Measurements from ENCODE around the gene DESI1. TPM values are rescaled to one million over a fixed set of nuclear protein-coding genes. Genes with fewer than 3 reads are reported as not detected.

The DESI1 gene
- total and polyA plus RNA-seq, 2 of the 13 experiments (the other 11 are each of a cell fraction or from before 2014, with no cell fraction given): 21.6 to 29.2 TPM

GRCh38 chr22:41576877-41577276 lies 44.0 kb downstream of the DESI1 start (continued):
- TF ChIP-seq ATF3 (CRISPR knock-in tag; IDR thresholded peaks at IDR 0.05) (no peak), SALL1 (CRISPR knock-in tag; IDR thresholded peaks at IDR 0.05) (peak; percentile 57; the same call in 1 of the 2 replicates), CHD2 (IDR thresholded peaks at IDR 0.05; ENCODE audit: low read depth, low read length) (no peak), ZNF570 (CRISPR knock-in tag; IDR thresholded peaks at IDR 0.05; ENCODE audit: borderline replicate concordance) (no peak), ZNF282 (IDR thresholded peaks at IDR 0.05; ENCODE audit: partially characterized antibody) (no peak), SMAD3 (CRISPR knock-in tag; IDR thresholded peaks at IDR 0.05) (0 out of 2 replicates have a peak, but pooled peaks have one; percentile 37), SP1 (IDR thresholded peaks at IDR 0.05) (no peak), SP1 (CRISPR knock-in tag; IDR thresholded peaks at IDR 0.05) (peak; percentile 42; the same call in 1 of the 2 replicates), IKZF4 (CRISPR knock-in tag; IDR thresholded peaks at IDR 0.05; ENCODE audit: borderline replicate concordance, low read depth, not compliant biosample characterization) (no peak), MAFF (IDR thresholded peaks at IDR 0.05; ENCODE audit: low read depth, low read length) (no peak), ZBTB37 (CRISPR knock-in tag; IDR thresholded peaks at IDR 0.05) (no peak), DNMT1 (CRISPR knock-in tag; IDR thresholded peaks at IDR 0.05) (0 out of 2 replicates have a peak, but pooled peaks have one; percentile 66), TMF1 (CRISPR knock-in tag; IDR thresholded peaks at IDR 0.05; ENCODE audit: low read depth) (no peak), ARID2 (CRISPR knock-in tag; IDR thresholded peaks at IDR 0.05; ENCODE audit: borderline replicate concordance) (no peak), GLMP (CRISPR knock-in tag; IDR thresholded peaks at IDR 0.05; ENCODE audit: borderline replicate concordance) (no peak), MIER2 (CRISPR knock-in tag; IDR thresholded peaks at IDR 0.05) (no peak), ZBTB39 (CRISPR knock-in tag; IDR thresholded peaks at IDR 0.05) (no peak)
- TF ChIP-seq, protein P1, sequence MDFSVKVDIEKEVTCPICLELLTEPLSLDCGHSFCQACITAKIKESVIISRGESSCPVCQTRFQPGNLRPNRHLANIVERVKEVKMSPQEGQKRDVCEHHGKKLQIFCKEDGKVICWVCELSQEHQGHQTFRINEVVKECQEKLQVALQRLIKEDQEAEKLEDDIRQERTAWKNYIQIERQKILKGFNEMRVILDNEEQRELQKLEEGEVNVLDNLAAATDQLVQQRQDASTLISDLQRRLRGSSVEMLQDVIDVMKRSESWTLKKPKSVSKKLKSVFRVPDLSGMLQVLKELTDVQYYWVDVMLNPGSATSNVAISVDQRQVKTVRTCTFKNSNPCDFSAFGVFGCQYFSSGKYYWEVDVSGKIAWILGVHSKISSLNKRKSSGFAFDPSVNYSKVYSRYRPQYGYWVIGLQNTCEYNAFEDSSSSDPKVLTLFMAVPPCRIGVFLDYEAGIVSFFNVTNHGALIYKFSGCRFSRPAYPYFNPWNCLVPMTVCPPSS (IDR thresholded peaks at IDR 0.05): no peak
- TF ChIP-seq, protein P2, sequence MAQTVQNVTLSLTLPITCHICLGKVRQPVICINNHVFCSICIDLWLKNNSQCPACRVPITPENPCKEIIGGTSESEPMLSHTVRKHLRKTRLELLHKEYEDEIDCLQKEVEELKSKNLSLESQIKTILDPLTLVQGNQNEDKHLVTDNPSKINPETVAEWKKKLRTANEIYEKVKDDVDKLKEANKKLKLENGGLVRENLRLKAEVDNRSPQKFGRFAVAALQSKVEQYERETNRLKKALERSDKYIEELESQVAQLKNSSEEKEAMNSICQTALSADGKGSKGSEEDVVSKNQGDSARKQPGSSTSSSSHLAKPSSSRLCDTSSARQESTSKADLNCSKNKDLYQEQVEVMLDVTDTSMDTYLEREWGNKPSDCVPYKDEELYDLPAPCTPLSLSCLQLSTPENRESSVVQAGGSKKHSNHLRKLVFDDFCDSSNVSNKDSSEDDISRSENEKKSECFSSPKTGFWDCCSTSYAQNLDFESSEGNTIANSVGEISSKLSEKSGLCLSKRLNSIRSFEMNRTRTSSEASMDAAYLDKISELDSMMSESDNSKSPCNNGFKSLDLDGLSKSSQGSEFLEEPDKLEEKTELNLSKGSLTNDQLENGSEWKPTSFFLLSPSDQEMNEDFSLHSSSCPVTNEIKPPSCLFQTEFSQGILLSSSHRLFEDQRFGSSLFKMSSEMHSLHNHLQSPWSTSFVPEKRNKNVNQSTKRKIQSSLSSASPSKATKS (CRISPR knock-in tag; IDR thresholded peaks at IDR 0.05): no peak
- TF ChIP-seq, protein P3, sequence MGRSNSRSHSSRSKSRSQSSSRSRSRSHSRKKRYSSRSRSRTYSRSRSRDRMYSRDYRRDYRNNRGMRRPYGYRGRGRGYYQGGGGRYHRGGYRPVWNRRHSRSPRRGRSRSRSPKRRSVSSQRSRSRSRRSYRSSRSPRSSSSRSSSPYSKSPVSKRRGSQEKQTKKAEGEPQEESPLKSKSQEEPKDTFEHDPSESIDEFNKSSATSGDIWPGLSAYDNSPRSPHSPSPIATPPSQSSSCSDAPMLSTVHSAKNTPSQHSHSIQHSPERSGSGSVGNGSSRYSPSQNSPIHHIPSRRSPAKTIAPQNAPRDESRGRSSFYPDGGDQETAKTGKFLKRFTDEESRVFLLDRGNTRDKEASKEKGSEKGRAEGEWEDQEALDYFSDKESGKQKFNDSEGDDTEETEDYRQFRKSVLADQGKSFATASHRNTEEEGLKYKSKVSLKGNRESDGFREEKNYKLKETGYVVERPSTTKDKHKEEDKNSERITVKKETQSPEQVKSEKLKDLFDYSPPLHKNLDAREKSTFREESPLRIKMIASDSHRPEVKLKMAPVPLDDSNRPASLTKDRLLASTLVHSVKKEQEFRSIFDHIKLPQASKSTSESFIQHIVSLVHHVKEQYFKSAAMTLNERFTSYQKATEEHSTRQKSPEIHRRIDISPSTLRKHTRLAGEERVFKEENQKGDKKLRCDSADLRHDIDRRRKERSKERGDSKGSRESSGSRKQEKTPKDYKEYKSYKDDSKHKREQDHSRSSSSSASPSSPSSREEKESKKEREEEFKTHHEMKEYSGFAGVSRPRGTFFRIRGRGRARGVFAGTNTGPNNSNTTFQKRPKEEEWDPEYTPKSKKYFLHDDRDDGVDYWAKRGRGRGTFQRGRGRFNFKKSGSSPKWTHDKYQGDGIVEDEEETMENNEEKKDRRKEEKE (IDR thresholded peaks at IDR 0.05): no peak

All from HepG2 (cell line).